ENCODE data around the gene NFE2L3.
A peak's percentile ranks its signal among the peaks of the same experiment; 100 is the strongest.
"Not testable (repeated sequence)": the region's sequence is repeated elsewhere in the genome, so short reads cannot be mapped to it uniquely, and the experiment has no call there.

NFE2L3 gene

GRCh38 chr7:26147646-26148306, 4.2 kb upstream of the NFE2L3 start:
- not testable (repeated sequence) for ATAC-seq, DNase-seq

- not testable (repeated sequence) for DNase-seq, ATAC-seq
Observed at GRCh38 chr7:26148307-26148700, 3.7 kb upstream of the NFE2L3 start.

GRCh38 chr7:26149391-26149977, 2.5 kb upstream of the NFE2L3 start:
- ATAC-seq (no peak), DNase-seq (no peak)

GRCh38 chr7:26151096-26151495, 902 bp upstream of the NFE2L3 start:
- DNase-seq (no peak), ATAC-seq (no peak)

GRCh38 chr7:26151650-26151952, 397 bp upstream of the NFE2L3 start:
- no peak for ATAC-seq
- no peak for DNase-seq

GRCh38 chr7:26152782-26153240, 813 bp downstream of the NFE2L3 start:
- not testable (repeated sequence) for ATAC-seq
- DNase-seq, result peak; percentile 53

- ATAC-seq (peak; percentile 57), DNase-seq (peak; percentile 34)
Observed at GRCh38 chr7:26153241-26153822, 1.3 kb downstream of the NFE2L3 start.

- peak; percentile 38 for ATAC-seq
- peak; percentile 49 for DNase-seq
Observed at GRCh38 chr7:26153823-26154783, 2.1 kb downstream of the NFE2L3 start.

GRCh38 chr7:26155531-26156375, 3.8 kb downstream of the NFE2L3 start:
- no peak for DNase-seq
- ATAC-seq, result no peak

GRCh38 chr7:26156451-26157420, 4.7 kb downstream of the NFE2L3 start:
- DNase-seq (peak; percentile 42), ATAC-seq (peak; percentile 42)

- DNase-seq (no peak), ATAC-seq (no peak)
Observed at GRCh38 chr7:26157520-26158105, 5.6 kb downstream of the NFE2L3 start.

- ATAC-seq, result no peak
- no peak for DNase-seq
Observed at GRCh38 chr7:26159243-26159642, 7.2 kb downstream of the NFE2L3 start.

- ATAC-seq (no peak), DNase-seq (no peak)
Observed at GRCh38 chr7:26160896-26161295, 8.9 kb downstream of the NFE2L3 start.

- no peak for DNase-seq
- ATAC-seq, result no peak
Observed at GRCh38 chr7:26162431-26162830, 10.4 kb downstream of the NFE2L3 start.

GRCh38 chr7:26163804-26164203, 11.8 kb downstream of the NFE2L3 start:
- DNase-seq, ATAC-seq: not testable (repeated sequence)

GRCh38 chr7:26165950-26166683, 14.1 kb downstream of the NFE2L3 start:
- peak; percentile 3 for ATAC-seq
- no peak for DNase-seq

- DNase-seq, result peak; percentile 41
- peak; percentile 96 for ATAC-seq
Observed at GRCh38 chr7:26166684-26167266, 14.8 kb downstream of the NFE2L3 start.

- peak; percentile 55 for ATAC-seq
- no peak for DNase-seq
Observed at GRCh38 chr7:26167303-26167934, 15.4 kb downstream of the NFE2L3 start.

Data from stimulated activated naive CD8-positive, alpha-beta T cell treated with anti-CD3 and anti-CD28 coated beads, Interleukin-15, Interleukin-2, amounts not matched to agents 100 U/mL and 50 U/mL, for 24 hours (primary cell).